CD4-positive, alpha-beta T cell treated with Interleukin-6 at 100 ng/mL for 8 hours (primary cell): ENCODE measurements around the gene RBM6.
"Not testable (repeated sequence)": the region's sequence is repeated elsewhere in the genome, so short reads cannot be mapped to it uniquely, and the experiment has no call there.

Experiments used
- DNase-seq: peaks from one replicate; pipeline ENCODE4 v3.0.0-alpha.2; 2020; ENCODE audit warnings: mixed read lengths, low spot score

Gene RBM6

DNA sequence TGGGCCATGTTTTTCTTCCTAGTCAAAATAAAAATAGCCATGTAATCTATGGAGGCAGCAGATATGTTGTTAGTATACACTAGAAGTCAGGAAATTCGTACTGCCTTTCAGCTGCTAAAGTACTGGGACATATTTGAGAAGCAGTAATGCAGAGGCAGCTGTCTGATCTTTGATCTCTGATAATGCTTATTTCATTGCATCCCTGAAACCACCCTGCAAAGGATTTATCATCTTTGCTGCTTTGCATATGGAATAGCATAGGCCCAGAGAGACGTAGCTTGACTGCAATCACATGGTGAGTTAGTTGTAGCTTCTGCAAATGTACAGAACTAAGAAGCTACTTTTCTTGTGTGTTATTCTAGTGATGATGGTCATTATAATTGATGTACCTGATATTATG, 52.4 kb downstream of the RBM6 start:
- no peak for DNase-seq

DNA sequence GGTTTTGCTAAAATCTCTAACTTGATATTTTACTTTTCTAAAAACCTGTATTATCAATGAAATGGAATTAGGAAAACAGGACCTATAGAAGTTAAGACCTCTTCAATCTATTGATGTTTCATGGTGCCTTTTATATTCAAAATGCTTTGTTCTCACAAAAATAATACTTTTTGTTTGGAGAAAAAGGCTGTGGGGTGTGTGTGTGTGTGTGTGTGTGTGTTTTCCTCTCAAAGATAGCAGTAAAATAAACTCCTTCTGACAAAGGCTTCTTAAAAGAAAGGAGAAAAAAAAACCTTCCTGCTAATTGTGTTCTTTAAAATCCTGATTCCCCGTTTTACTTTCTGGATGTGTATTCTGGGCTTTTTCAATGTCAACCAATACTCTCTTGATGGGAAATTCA, 54.5 kb downstream of the RBM6 start:
- DNase-seq = no peak

DNA sequence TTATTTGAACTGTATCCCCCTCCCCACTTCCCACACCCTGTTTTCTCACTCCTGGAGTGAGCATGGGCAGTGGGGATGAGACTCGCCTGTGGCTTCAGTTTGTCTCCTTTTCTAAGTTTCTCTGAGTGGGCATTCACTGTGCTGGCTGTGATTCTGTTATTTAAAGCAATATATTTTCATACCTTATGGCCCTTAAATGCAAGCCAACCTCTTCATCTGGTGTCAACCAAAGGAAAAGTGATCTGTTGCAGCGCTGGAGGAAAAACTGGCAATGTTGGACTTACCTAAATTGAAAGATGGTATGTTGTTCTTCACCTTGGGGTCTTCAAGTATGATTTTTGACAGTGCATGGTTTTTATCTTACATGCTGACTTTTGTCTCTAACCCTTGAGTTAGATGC, 56.1 kb downstream of the RBM6 start:
- DNase-seq = no peak

DNA sequence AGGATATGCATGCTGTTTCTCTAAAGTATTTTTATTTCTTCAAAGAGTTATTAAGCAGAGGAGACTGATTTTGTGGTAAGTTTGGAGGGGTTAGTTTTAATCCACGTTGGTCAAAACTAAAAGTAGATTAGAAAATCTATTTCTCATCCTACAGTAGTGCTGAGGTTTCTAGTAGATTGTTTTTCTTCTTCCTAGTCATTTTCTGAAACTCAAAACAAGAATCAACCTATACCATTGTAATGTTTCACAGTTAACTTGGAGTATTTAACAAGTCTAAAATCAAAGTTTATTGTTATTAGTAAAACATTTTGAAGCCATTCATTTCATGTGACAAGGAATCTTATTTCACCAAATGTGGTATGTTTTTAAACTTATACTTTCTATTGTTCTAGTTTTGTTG, 57.9 kb downstream of the RBM6 start:
- no peak for DNase-seq

DNA sequence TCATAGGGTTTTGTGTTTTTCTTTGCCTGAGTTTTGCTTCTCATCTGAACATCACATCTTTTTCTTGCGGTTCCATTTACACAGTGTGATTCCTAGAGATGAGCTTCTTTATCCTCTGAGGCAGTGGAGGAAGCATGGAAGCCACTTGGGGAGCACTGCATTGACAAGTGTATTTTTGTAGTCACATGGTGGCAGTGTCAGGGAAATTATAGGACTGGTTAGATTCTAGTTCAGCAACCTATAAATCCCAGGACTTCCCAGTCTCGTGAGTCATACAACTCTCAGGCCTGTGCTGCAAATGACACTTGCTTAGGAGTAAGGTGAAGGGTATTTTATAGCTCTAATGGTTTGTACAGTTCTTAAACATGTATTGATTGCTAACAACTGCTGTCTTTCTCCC, 58.4 kb downstream of the RBM6 start:
- no peak for DNase-seq

DNA sequence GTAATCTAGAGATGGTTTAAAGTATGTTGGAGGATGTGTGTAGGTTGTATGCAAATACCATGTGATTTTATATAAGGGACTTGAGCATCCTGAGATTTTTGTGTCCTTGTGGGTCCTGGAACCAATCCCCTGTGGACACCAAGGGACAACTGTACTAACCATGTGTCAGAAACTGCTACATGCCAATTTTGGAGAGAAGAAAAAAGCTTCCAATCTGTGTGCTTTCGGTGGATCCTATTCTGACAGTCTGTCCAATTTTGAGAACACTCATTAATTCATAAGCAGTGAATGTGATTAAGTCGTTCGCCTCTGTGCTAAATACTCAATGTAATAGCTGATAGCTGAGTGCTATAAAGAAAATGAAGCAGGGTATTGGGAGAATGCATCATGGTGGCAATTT, 61.6 kb downstream of the RBM6 start:
- no peak for DNase-seq

DNA sequence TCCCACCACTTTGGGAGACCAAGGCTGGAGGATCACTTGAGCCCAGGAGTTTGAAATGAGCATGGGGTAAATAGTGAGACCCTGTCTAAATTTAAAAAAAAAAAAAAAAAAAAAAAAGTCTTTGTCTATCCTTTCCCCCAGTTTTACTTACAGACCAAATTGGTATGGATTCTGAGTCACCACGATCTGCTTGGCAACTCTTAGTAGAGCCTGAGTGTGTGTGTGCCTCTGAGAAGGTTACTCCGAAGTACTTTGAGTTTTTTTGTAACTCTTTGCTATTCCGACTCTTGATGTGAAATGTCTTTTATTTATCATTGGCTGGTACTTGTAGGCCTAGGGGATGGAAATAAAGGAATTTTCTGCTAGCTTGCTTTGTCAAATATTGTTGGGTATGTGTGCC, 63.3 kb downstream of the RBM6 start:
- no peak for DNase-seq

DNA sequence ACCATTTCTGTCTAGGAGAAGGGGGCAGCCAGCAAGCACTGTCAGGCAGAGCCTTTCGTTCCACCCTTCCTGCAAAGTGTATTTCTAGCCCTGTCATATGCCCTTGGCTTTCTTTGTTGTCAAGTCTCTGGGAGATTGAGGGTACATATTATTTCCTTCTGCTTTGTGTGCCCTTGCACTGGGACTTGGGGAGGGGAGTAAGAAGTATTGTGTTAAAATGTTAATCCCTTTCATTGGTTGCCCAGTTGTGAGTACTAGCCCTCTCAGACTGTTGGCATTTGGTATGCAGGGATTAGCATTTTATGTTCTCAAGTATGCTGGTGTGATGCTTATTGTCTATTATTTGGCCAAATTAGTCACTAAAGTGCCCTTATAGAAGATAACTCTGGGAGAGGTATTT, 63.9 kb downstream of the RBM6 start:
- no peak for DNase-seq

DNA sequence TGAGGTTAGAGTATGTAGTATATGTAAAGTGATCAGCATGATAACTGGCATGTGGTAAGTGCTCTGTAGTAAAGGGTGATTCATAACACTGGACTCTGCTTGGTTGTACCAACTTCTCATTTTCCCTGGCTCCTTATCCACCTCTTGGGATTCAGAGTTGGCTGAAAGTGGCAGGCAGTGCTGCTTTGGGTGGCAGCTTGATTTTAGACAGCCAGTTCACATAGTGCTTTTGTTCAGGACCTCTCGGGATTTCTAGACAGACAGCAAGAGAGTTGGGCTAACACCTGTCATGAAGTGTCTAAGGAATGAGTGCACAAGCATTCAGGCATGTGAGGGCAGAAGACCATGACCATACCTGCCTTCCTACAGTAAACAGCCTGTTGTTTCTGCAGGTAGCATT, 69.0 kb downstream of the RBM6 start:
- DNase-seq = no peak

DNA sequence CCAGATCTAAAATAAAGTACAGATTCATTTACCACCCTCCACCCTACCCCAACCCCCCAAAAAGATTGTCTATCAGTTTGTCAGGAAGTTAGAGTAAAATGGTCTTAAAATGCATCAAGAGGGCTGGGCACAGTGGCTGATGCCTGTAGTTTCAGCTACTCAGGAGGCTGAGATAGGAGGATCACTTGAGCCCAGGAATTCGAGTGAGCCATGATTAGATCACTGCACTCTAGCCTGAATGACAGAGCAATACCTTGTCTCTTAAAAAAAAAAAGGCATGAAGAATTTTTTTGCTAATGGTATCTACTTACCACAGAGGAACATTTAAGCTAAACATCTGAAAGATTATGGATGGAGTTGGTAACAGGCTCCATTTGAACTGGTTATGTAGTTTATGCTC, 71.0 kb downstream of the RBM6 start:
- DNase-seq = no peak

DNA sequence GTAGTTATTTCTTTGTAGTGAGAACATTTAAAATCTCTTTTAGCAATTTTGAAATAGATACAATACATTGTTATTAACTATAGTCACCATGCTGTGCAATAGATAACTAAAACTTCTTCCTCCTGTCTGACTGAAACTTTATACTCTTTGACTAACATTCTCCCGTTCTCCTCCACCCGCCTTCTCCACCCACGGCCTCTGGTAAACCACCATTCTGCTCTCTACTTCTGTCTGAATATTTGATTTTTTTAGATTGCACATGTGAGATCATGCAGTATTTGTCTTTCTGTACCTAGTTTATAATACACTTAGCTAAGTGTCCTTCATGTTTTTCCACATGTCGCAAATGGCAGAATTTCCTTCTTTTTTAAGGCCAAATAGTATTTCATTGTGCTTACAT, 76.0 kb downstream of the RBM6 start:
- DNase-seq = no peak

DNA sequence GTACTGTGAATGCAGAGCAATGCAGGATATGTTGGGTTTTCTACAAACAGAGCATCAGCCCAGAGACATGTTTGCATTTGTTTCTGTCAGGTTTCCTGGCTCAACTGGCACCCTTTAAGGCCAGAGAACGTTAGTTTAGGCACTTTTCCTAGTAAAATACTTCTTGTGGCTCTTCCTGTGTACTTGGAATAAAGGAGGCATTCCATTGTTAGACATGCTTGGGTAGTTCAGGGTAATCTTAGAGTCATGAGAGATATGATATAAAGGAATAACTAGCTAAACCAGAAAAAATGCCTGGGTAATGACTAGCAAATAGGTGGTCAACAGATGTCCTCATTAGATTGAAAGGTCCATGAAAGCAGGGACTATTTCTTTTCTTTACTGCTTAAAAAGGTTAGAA, 88.4 kb downstream of the RBM6 start:
- DNase-seq = no peak

DNA sequence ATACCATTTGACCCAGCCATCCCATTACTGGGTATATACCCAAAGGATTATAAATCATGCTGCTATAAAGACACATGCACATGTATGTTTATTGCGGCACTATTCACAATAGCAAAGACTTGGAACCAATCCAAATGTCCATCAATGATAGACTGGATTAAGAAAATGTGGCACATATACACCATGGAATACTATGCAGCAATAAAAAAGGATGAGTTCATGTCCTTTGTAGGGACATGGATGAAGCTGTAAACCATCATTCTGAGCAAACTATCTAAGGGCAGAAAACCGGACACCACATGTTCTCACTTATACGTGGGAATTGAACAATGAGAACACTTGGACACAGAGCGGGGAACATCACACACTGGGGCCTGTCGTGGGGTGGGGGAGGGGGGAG, 91.3 kb downstream of the RBM6 start:
- not testable (repeated sequence) for DNase-seq

DNA sequence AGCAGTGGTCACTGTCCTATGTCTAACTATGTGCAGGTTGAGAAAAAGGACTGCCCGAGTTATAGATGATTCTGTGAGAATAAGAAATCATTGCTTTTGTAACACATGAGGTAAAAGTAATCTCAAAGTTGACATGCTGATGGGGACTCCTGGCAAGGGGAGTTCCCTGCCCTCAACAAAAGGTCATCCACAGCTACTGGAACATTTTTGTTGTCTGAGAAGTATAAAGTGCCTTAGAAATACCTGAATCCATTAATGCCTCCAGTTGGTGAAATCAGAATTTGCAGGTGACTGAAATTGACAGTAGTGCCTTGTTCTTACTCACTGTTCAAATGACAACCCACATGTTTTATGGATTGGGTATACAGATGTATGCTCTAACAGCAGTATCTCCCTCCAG, 105.0 kb downstream of the RBM6 start:
- DNase-seq = no peak

DNA sequence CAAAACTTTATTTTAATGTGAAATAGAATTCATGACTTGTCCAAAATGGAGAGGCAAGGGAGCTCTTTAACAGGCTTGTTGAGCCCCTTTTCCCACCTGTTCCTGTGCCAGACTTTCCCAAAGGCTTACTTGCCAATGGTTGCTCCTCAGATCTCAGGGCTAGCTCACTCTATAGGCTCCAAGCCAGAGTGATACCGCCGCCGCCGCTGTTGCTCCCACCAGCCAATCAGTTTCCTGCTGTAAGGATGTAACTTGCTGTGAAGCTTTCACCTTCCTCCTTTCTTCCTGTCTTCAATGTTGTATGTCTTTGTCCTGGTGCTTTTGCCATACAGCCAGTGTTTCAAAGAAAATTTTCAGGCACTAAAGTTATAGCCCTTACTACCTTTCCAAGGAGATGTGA, 107.5 kb downstream of the RBM6 start:
- no peak for DNase-seq

DNA sequence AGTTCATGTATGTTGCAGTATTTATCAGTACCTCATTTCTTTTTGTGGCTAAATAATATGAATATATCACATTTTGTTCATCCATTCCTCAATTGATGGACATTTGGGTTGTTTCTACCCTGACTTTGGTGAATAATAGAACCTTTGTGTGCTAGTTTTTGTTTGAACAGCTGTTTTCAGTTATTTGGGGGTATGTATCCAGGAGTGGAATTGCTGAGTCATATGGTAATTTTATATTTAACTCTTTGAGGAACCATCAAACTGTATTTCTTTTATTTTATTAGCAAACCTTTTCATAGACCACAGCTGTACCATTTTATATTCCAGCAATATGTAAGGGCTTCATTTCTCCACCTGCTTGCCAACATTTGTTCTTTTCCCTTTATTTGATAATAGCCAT, 110.4 kb downstream of the RBM6 start:
- no peak for DNase-seq

DNA sequence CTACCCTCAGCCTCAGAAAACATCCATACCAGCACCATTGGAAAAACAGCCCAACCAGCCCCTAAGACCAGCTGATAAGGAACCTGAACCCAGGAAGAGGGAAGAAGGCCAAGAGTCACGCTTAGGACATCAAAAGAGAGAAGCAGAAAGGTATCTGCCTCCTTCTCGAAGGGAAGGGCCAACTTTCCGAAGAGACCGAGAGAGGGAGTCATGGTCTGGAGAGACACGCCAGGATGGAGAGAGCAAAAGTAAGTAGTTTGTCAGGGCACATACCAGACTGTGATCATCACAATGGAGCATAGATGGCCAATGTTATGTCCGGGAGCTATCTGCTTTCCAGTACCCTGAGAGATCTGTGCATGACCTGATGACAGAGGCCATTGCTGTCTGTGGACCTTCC, 117.8 kb downstream of the RBM6 start:
- DNase-seq = no peak

DNA sequence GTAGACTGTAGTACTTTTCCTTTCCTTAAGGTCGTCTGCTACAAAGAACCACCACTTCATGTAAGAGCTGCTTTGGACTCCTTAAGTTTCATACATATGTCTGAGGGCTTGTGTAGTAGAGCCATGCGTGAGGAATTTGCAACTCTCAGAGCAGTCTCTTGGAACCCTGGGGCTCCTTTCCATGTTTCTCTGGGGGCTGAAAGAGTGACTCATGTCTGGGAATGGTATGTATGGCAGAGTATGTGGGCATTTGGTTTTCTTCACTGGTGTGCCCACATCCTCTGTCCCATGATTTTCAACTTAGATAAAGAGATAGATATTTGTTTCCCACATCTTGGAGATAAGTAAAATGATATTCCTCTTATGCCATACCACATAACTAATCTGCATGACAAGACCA, 128.2 kb downstream of the RBM6 start:
- no peak for DNase-seq

DNA sequence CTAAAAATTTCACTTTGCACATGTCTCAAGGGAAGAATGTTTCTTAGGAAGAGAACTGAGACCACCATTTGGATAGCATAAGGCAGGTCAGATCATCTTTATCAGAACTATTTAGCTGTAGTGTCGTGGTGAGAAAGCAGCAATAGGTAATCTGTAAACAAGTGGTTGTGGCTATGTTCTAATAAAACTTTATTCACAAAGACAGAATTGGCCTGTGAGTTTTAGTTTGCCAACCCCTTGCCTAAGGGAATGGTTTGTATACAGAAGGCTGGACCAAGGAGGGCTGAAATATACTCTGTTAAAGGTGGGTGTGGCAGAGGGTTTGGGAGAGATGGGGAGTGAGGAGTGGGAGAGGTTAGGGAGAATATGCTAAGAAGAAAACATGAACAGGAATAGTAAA, 138.1 kb downstream of the RBM6 start:
- DNase-seq = no peak

DNA sequence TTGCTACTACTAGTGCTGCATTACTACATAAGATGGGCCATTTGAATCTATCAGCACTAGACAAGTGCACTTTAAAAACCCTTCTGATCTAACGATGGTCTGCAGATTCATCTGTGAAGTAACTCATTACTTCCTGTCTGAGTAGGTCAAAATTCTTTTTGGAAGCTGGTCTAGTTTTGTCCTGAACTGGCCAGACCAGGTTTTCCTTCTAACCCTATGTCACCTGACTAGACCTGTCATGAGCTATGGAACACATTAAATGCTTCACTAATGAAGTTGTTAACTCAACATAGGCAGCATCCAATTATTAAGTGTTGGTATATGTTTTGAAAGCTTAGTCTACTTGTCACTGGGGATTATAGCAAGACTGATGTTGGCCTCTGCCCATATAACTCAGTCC, 138.7 kb downstream of the RBM6 start:
- DNase-seq = no peak

DNA sequence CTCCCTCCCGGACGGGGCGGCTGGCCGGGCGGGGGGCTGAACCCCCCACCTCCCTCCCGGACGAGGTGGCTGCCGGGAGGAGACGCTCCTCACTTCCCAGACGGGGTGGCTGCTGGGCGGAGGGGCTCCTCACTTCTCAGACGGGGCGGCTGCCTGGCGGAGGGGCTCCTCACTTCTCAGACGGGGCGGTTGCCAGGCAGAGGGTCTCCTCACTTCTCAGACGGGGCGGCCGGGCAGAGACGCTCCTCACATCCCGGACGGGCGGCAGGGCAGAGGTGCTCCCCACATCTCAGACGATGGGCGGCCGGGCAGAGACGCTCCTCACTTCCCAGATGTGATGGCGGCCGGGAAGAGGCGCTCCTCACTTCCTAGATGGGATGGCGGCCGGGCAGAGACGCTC, 145.0 kb downstream of the RBM6 start:
- not testable (repeated sequence) for DNase-seq

DNA sequence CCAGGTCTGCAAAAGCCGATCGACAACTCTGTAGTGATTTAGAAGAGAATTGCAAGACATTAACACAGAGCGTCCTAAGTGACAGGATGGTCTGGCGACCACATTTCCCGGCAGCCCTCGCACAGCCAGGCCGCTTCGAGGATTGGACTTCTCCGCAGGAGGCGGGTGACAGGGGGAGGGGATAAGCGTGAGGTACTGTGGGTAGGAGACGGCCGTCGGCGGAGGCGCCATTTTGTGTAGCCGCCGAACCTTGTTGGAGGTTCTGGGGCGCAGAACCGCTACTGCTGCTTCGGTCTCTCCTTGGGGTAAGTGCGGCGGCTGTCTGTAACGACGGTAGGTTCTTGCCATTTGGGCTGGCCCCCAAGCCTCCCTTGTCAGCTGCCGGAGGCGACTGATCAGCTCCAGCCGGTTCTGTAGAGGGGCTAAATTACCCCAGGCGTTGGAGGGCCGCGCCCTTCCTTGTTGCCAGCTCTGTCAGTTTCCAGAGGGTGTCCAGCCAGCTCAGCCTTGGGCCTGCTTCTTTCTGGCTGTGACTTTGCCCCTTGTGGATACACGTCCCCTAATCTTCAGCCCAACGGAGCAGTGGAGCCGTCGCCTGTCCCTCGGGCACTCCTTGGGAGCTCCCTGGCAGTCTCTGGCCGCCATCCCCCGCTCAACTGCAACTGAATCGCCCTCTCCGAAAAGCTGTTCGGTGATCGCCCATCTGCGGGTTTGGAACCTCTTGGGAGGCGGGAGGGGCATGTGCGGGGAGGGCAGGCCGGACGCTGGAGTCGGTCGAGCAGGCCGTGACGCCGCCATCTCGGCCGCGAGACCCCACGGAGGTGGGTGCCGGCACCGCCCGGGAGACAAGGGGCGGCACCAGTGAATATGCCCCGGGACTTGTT, 149.0 kb downstream of the RBM6 start, which contains the start of gene RBM5:
RBM5 (plus strand) TSS at position 195 of the 884 bp plus-strand sequence. CDS start 1,516 bp downstream, outside the sequence.
- DNase-seq = peak; percentile 91

DNA sequence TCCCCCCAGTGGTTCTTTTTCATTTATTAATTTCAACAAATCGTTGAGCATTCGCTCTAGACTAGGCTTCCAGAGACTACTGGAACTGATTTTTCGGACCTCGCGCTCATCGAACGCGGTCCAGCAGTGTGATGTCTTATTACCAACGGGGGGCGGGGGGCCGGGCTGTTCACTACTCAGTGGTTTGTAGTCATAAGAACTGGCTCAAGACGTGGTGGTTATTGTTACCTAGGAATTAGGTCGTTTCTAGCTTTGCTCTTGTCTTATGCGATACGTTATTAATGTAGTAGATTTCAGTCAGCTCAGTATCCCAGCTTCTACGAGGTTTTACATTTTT, 149.6 kb downstream of the RBM6 start:
- no peak for DNase-seq

DNA sequence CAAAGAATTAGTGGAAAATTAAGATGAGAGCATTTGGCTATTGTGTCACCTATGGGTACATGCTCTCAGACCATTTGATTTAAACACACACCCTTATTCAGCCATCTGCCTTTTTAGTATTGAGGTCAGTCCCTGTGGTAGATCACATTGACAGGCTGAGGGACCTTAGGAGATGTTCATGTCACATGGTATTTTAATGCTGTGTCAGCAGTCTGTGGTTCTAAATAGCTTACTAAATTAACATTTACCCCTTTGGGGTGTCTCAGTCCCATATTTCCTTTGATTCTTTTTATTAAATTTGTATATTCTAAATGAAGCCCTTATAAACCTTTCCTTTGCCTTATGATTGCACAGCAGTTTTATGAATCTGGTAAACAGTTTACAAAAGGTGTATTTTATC, 151.0 kb downstream of the RBM6 start:
- no peak for DNase-seq
